GM19455 (cell line): ENCODE results near the gene SLC39A6.
"Not testable (repeated sequence)": the region's sequence is repeated elsewhere in the genome, so short reads cannot be mapped to it uniquely, and the experiment has no call there.

Experiments used
- ATAC-seq: cut with Tn5 transposase; IDR thresholded peaks from one replicate; pipeline ENCODE4 v1.9.1; 2021; ENCODE audit not compliant: unreplicated experiment

SLC39A6 gene

DNA sequence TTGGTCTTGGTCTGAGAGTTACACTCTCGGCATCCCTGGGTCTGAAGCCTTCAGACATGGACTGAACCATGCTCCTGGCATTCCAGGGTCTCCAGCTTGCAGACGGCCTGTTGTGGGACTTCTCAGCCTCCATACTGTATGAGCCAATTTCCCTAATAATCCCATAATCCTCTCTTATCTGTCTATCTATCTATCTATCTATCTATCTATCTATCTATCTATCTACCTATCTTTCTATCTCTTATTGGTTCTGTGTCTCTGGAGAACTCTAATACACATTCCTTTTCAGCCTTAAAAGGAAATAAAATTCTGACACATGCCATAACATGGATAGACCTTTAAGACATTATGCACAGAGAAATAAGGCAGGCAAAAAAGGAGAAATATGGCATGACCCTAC is 24.4 kb downstream of the SLC39A6 start:
- ATAC-seq: no peak

DNA sequence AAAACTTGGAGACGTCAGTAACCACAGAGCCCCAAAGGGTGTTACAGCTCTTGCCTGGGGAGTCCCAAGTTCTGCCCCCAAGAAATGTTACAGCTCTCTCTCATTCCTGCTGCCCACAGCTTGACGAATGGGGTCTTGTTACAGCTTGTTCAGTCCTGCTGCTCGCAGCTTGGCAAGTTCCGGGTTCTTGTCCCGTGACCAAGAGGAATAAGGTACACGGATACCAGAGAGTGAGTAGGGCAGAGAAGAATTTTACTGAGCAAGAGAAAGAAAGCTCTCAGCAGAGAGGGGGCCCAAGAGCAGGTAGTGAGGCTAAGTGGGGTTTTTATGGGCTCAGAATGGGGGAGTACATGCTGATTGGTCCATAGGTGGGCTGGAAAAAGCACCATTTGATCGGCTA is 27.2 kb downstream of the SLC39A6 start:
- ATAC-seq: no peak

DNA sequence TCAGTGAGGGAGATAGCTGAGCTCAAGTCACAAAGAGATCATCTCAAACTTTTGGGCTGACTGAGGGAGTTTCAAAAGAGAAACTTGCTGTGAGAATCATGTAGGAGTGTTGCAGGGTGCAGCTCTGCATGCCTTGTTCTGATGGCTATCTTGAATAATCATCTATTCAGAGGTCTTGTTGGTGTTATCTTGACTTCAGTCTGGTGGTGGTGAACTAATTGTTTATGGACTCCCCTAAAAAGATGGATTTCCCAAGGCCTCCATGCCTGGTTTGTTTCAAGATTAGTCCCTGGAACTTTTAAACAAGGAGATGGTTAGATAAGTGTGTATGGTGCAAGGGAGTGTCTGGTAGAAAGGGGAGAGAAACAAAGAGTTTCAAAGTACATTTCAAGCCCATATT is 29.8 kb downstream of the SLC39A6 start:
- ATAC-seq: no peak

DNA sequence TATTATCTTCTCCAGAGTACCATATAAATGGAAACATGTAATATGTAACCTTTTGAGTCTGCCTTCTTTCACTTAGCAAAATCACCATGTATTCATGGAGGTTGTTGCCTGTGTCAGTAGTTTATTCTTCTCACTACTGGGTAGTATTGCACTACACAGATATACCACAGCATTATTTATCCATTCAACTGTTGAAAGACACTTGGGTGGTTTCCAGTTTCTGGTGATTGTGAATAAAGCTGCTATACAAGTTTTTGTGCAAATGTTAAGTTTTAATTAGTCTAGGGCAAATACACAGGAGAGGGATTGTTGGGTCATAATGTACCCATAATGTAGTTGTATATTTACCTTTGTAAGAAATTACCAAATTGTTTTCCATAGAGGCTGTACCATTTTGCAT is 32.2 kb downstream of the SLC39A6 start:
- ATAC-seq: no peak

DNA sequence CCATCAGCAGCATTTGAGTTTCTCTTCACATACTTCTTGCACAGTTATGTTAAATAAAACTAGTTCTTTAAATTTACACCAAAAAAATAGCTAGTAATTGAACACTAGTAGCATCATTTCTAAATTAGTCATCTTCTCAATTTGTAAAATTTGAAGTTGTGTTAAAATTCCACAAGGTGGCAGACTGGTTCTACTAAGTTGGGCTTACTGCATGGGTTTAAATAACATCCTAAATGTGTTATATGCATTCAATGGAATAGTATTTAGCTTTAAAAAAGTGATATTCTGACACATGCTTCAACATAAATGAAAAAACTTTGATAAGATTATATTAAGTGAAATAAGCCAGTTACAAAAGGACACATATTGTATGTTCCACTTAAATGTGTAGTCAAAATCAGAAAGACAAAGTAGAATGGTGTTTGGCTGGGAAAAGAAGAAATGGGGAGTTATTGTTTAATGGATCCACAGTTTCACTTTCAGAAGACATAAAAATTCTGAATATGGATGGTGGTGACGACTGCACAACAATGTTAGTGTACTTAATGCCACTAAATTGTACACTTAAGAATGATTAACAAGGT is 33.1 kb downstream of the SLC39A6 start:
- ATAC-seq: no peak

DNA sequence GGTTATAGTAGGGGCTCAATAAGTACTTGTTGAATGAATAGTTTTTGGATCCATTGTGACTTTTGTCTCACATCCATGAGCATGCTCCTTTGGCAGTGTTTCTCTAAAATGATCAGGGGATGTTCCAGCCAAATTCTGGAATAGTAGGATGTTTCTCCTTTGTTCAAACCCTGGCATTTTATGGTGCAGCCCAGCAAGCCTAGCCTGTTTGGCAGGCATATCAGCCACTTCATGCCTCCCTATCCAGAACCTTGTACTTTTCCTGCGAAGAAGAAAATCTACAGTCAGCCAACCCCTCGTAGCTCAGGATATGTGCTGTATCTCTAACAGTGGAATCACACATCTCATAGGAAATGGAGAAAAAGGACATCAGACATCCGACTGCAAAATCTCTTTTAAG is 34.7 kb downstream of the SLC39A6 start:
- ATAC-seq: no peak

DNA sequence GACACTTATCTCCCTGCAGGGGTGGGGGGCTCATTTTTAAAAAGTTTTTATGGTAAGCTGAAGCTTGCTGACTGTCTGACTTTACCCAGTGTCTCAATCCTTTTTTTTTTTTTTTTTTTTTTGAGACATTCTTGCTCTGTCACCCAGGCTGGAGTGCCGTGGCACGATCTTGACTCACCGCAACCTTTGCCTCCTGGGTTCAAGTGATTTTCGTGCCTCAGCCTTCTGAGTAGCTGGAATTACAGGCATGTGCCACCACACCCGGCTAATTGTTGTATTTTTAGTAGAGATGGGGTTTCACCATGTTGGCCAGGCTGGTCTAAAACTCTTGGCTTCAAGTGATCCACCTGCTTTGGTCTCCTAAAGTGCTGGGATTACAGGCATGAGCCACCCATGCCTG is 37.0 kb downstream of the SLC39A6 start:
- not testable (repeated sequence) for ATAC-seq

DNA sequence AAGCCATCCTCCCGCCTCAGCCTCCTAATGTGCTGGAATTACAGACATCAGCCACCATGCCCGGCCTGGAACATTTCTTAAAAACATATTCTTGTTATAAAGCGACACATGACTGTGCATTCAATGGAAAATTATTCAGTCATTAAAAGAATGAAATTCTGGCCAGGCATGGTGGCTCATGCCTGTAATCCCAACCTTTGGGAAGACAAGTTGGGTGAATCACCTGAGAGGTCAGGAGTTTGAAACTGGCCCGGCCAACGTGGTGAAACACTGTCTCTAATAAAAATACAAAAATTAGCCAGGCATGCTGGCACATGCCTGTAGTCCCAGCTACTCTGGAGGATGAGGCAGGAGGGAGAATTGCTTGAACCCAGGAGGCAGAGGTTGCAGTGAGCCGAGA is 40.1 kb downstream of the SLC39A6 start:
- no peak for ATAC-seq

DNA sequence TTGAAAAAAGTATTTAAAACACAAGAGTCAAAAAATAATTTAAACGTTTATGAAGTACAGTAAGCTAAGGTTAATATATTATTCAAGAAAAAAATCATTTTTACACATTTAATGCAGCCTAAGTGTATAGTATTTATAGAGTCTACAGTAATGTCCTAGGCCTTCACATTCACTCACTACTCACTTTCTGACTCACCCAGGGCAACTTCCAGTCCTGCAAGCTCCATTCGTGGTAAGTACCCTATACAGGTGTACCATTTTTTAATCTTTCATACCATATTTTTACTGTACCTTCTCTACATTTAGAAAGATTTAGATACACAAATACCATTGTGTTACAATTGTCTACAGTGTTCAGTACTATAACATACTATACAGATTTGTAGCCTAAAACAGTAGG is 40.9 kb downstream of the SLC39A6 start:
- ATAC-seq: no peak

DNA sequence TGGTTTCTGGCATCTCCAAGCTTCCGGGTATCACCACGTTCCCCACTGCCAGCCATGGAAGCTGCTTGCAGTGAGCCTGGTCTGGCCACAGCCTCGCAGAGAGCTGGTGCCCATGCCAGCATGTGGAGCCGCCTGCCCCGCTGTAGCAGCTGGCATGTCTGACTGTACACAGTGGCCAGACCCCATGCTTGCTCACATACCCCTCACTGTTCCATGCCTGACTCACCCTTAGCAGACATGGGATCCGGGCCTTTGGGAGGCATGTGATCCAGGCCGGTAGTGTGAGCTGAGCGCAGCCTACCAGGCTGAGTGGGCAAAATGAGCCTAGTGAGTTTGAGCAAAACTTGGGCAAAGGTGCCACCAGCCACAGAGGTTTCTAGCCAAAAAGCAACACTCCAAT is 43.0 kb downstream of the SLC39A6 start:
- no peak for ATAC-seq

DNA sequence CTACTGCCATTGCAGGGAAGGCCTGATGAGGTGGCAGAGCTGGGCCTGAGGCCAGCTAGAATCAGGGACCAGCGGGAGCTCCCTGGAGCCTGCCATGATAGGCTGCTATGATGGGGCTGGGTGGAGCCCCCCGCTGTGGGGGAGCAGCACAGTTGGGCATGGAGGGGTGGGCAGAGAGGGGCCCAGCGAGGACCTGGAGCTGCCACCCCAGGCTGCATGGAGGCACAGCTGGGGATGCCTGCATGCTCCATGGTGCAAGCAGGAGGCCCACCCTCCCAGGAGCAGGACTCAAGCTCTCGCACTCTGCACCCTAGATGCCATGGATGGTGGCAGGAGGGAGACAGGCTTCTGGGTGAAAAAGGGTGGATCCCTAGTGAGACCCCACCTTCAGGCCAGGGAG is 43.9 kb downstream of the SLC39A6 start:
- no peak for ATAC-seq

DNA sequence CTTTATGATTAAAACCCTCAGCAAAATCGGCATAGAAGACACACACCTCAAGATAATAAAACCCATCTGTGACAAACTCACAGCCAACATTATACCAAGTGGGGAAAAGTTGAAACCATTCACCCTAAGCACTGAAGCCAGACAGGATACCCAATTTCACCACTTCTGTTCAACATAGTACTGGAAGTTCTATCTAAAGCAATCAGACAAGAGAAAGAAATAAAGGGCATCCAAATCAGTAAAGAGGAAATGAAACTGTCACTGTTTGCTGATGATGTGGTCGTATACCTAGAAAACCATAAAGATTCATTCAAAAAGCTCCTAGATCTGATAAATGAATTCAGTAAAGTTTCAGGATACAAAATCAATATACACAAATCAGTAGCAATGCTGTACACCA is 45.4 kb downstream of the SLC39A6 start:
- ATAC-seq: no peak

DNA sequence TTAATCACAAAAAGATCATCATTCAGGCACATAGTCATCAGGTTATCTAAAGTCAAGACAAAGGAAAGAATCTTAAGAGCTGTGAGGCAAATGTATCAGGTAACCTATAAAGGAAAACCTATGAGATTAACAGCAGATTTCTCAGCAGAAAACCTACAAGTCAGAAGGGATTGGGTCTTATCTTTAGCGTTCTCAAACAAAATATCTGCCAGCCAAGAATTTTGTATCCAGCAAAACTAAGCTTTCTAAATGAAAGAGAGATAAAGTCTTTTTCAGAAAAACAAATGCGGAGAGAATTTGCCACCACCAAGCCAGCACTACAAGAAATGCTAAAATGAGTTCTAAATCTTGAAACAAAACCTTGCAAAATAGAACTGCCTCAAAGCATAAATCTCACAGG is 48.0 kb downstream of the SLC39A6 start:
- not testable (repeated sequence) for ATAC-seq

DNA sequence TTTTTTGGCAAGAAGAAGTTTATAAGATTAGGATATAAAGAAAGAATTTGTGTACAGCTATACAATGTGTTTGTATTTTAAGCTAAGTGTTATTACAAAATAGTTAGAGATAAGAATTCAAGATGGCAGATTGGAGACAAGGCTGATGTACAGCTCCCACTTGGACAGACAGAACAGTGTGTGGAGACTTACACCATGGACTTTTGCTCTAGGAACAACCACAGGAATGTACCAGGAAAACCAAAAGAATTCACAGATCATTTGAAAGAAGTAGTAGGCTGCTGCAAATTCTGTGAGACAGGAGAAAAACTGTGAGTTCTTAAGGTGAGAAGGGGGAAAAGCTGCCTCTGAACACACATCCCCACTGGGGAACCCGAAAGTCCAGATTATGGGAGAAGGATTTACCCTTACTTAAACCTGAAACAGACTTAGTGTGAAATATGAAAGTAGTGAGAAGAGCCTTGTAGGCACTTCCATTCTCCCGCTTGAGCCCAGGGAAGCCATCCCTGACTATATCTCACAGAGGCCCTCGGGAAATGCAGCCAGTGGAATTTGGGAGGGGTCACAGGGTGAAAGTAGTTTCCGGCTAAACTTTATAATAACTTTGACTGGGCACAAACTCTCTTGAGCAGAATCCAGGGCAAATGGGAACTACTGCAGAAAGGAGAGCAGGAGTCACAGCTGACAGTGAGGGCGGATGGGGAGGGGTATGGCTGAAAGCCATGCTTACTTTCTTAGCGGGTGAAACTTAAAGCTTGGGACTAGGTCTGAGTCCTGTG is 50.2 kb downstream of the SLC39A6 start:
- no peak for ATAC-seq

DNA sequence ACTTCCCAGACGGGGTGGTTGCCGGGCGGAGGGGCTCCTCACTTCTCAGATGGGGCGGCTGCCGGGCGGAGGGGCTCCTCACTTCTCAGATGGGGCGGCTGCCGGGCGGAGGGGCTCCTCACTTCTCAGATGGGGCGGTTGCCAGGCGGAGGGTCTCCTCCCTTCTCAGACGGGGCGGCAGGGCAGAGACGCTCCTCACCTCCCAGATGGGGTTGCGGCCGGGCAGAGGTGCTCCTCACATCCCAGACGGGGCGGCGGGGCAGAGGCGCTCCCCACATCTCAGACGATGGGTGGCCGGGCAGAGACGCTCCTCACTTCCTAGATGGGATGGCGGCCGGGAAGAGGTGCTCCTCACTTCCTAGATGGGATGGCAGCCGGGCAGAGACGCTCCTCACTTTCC is 51.4 kb downstream of the SLC39A6 start:
- not testable (repeated sequence) for ATAC-seq

DNA sequence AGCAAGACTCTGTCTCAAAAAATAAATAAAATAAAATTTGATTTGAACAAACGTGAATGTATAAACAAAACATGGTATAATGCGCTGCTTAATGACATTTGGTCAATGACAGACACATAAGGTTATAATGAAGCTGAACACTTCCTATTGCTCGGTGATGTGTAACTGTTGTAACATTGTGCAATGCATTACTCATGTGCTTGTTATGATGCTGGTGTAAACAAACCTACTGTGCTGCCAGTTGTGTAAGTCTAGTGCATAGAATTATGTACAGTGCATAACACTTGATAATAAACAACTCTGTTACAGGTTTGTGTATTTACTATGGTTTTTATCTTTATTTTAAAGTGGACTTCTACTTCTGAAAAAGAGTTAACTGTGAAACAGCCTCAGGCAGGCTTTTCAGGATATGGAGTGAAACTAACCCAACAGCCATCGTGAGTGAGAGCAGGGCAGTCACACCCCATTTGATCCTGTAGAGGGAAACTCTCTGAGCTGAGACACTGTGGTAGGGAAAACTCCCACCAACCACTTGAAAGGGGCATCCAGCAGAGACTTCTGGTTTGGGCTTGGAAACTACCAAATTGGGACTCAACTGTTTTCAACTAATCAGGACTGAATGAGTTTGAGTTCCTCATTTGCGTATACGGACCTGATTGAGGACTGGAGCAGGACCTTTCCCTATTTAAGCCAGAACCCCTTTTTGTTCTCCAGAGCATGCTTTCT is 53.1 kb downstream of the SLC39A6 start:
- no peak for ATAC-seq

DNA sequence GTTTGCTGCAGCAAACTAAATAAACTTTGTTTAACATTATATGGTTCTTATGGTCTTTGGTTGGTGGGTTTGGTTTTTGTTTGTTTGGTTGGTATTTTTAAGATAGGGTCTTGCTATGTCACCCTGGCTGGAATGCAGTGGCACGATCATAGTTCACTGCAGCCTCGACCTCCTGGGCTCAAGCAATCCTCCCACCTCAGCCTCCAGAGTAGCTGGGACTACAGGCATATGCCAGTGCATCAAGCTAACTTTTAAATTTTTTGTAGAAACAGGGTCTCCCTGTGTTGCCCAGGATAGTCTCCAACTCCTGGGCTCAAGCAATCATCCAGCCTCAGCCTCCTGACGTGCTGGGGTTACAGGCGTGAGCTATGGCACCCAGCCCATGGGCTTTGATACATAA is 54.7 kb downstream of the SLC39A6 start:
- no peak for ATAC-seq

DNA sequence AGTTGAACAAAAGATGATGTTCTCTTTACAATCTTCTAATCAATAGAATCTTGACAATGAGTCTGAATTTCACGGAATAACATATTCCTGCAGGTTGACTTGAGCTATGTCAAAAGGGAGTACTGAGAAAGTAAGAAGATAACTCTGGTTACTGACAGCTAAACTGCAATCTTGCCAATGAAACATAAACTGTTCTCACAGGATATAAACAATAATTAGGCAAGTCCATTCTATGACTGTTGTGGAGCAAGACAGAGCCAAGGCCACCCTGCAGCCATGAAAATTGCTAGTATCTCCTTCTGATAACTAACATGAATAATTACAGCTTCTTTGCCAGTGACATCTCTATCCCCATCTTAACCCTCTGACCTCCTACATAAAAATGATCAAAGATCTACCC is 55.5 kb downstream of the SLC39A6 start:
- no peak for ATAC-seq

DNA sequence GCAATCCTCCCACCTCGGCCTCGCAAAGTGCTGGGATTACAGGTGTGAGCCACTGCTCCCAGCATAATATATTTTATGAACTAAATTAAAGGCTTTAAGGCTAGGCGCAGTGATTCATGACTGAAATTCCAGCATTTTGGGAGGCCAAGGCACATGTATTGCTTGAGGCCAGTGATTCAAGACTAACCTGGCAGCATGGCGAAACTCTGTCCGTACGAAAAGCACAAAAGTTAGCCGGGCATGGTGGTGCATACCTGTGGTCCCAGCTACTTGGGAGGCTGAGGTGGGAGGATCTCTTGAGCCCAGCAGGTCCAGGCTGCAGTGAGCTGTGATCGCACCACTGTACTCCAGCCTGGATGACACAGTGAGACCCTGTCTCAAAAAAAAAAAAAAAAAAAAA is 56.7 kb downstream of the SLC39A6 start:
- ATAC-seq: not testable (repeated sequence)

DNA sequence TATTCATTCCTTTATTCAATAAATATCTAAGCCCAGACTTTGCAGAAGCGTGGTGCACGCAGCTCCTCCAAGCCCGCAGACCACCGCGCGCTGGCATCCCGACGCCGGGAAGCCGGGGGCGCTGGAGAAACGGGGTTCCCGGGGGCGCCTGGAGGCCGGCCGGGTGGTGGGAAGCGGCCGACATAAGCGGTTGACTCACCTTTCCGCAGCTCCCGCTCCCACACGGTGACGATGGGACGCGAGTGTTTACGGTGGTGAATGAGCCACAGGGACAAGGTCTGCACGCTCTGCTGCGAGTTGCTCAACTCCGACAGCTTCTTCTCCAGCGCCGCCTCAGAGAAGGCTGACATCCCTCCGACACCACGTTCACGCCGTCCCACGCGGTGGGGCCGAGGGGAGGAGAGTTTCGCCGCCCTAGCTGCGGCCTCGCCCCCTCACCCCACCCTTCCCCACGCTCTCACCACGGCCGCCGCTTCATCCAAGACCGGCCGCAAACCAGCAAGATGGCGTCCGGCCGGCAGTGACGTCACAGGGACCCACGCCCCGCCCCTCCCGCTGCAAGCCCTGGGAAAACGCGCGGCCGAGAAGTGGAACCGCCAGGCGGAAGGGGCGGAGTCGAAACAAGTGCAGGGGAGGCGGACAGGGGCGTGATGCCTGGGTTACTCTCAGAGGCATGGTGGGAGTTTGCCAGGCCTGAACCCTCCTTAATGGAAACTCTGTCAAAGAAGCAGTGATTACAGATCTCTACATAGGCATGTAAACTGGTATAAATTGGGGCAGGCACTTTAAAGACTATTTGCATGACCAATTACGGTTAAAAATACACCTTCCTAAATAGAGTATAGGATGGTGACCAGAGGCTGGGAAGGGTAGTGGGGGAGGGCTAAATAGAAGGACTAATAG is 61.8 kb downstream of the SLC39A6 start, which contains the start of gene RPRD1A:
RPRD1A (minus strand) TSS at position 505 of the 903 bp plus-strand sequence; CDS start at position 350, 155 bp downstream.
- ATAC-seq: peak; percentile 95

DNA sequence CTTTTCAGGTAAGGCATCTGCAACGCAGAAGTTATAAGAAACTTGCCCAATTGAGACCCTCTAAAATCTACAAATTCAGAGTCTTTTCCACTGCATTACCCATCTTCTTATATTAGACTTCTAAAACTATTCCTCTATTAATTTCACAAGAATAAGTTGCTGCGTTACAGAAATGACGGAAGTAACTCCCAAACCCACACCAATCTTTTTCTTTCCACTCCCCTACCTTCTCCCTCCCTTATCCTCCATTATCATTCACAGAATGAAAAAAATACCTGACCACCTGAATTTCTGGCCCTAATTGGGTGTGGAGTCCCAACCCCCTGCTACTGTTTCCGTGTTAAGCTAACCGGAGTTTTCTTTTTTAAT is 62.5 kb downstream of the SLC39A6 start:
- peak; percentile 4 for ATAC-seq
